PC-9 (cell line): ENCODE data around the gene CCDC201. TPM values are rescaled to one million over a fixed set of nuclear protein-coding genes. Genes with fewer than 3 reads are reported as not detected.

Experiments
- BruUV-seq: library from RNA; stranded (reverse); fragments of 400-500 nt; replicated peaks from 2 replicates; lab custom pipeline; 2021; lab: Mats Ljungman, UMichigan
- CTCF ChIA-PET: fragments of 300-600 bp; sonication (Branson Sonifier 250); formaldehyde crosslinking; loops from one replicate; lab custom pipeline; 2022; ENCODE audit warnings: antibody characterized with exemption; lab: Charles Lee
- POLR2A ChIA-PET: fragments of 300-600 bp; sonication (Branson Sonifier 250); formaldehyde crosslinking; loops from one replicate; lab custom pipeline; 2022; ENCODE audit warnings: antibody characterized with exemption; ENCODE audit not compliant: unreplicated experiment; lab: Charles Lee
- DNase-seq, 2 experiments: peaks; one replicate each; pipeline versions ENCODE4 v3.0.0 to v3.0.0-alpha.2; 2015 to 2022; ENCODE audit warnings: mixed read lengths in 1 of 2
- H2AFZ ChIP-seq: fragments of 200-600 bp; sonication (generic); 2 replicates; pipeline ENCODE4 v1.8.1; 2017; ENCODE audit warnings: antibody characterized with exemption
- H3F3A ChIP-seq: fragments of 200-600 bp; sonication (generic); 2 replicates; pipeline ENCODE4 v1.8.1; 2017; ENCODE audit warnings: antibody characterized with exemption, mild to moderate bottlenecking, low read depth; ENCODE audit not compliant: insufficient read depth
- H3K27ac ChIP-seq: fragments of 200-600 bp; sonication (generic); 2 replicates; pipeline ENCODE4 v1.6.1; 2016; ENCODE audit warnings: mixed run types
- H3K27me3 ChIP-seq: fragments of 200-600 bp; sonication (generic); 2 replicates; pipeline ENCODE4 v1.6.1; 2016; ENCODE audit warnings: low read depth, mixed run types; ENCODE audit not compliant: insufficient read depth
- H3K36me3 ChIP-seq: fragments of 200-600 bp; sonication (generic); 2 replicates; pipeline ENCODE4 v1.6.1; 2016; ENCODE audit warnings: low read depth, mixed run types
- H3K4me1 ChIP-seq: fragments of 200-600 bp; sonication (generic); replicated peaks from 2 replicates; pipeline ENCODE4 v1.6.1; 2016; ENCODE audit warnings: mixed run types; ENCODE audit not compliant: insufficient read depth
- H3K4me2 ChIP-seq: fragments of 200-600 bp; sonication (generic); 2 replicates; pipeline ENCODE4 v1.6.1; 2017; ENCODE audit warnings: mixed run types
- H3K4me3 ChIP-seq: fragments of 200-600 bp; sonication (generic); 2 replicates; pipeline ENCODE4 v1.6.1; 2016; ENCODE audit warnings: mixed run types
- H3K79me2 ChIP-seq: fragments of 200-600 bp; sonication (generic); 2 replicates; pipeline ENCODE4 v1.6.1; 2017; ENCODE audit warnings: low read depth, mixed run types
- H3K9me2 ChIP-seq: fragments of 200-600 bp; sonication (generic); 2 replicates; pipeline ENCODE4 v1.8.1; 2017; ENCODE audit warnings: mild to moderate bottlenecking; ENCODE audit not compliant: insufficient read depth
- H3K9me3 ChIP-seq: fragments of 200-600 bp; sonication (generic); 2 replicates; pipeline ENCODE4 v1.8.1; 2016; ENCODE audit warnings: low read depth; ENCODE audit not compliant: insufficient read depth
- H4K20me1 ChIP-seq: fragments of 200-600 bp; sonication (generic); 2 replicates; pipeline ENCODE4 v1.8.1; 2017; ENCODE audit not compliant: insufficient read depth
- EZH2 ChIP-seq: fragments of 200-600 bp; sonication (generic); IDR thresholded peaks from 2 replicates; pipeline ENCODE4 v1.8.0; 2017; ENCODE audit warnings: antibody characterized with exemption, low read depth
- intact Hi-C: fragments of 100-400 bp; cut with micrococcal nuclease; formaldehyde crosslinking; loops from one replicate; pipeline ENCODE4 v1.10.0; 2022; ENCODE audit not compliant: unreplicated experiment
- total RNA-seq: library from RNA; stranded (reverse); gene quantifications from 2 replicates; pipeline ENCODE4 v1.2.3, GENCODE V29; 2021
- TF ChIP-seq, protein P1 (sequence below): fragments of 200-600 bp; sonication (generic); conservative IDR thresholded peaks from 2 replicates; pipeline ENCODE4 v1.6.1; 2017; ENCODE audit warnings: mixed run types, antibody characterized with exemption, mild to moderate bottlenecking, moderate library complexity

Gene CCDC201
- total RNA-seq, 1 experiment from 2014 or later: not detected

- ChIA-PET POLR2A (no interaction called here), CTCF (interaction anchor here (1.2 kb wide), 1 partner anchor 23 kb away, joined by 3 read pairs; no protein-coding TSS in a partner anchor)
- Histone ChIP-seq H3K79me2 (no peaks in the 10 kb centered on the region), H3K36me3 (no peaks in the 10 kb centered on the region), H3K9me2 (no peaks in the 10 kb centered on the region), H3K27me3 (no peaks in the 10 kb centered on the region), H3K4me2 (no peak overlapping the region), H3K27ac (no peak overlapping the region), H3F3A (no peaks in the 10 kb centered on the region), H2AFZ (no peak overlapping the region), H3K9me3 (no peaks in the 10 kb centered on the region), H3K4me1 (peaks cover 4% of the 10 kb centered on the region; the same call in 1 of the 2 replicates), H3K4me3 (no peak overlapping the region), H4K20me1 (no peaks in the 10 kb centered on the region)
- DNase-seq: no peak
- TF ChIP-seq, protein P1, sequence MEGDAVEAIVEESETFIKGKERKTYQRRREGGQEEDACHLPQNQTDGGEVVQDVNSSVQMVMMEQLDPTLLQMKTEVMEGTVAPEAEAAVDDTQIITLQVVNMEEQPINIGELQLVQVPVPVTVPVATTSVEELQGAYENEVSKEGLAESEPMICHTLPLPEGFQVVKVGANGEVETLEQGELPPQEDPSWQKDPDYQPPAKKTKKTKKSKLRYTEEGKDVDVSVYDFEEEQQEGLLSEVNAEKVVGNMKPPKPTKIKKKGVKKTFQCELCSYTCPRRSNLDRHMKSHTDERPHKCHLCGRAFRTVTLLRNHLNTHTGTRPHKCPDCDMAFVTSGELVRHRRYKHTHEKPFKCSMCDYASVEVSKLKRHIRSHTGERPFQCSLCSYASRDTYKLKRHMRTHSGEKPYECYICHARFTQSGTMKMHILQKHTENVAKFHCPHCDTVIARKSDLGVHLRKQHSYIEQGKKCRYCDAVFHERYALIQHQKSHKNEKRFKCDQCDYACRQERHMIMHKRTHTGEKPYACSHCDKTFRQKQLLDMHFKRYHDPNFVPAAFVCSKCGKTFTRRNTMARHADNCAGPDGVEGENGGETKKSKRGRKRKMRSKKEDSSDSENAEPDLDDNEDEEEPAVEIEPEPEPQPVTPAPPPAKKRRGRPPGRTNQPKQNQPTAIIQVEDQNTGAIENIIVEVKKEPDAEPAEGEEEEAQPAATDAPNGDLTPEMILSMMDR: no peak
- TF ChIP-seq EZH2: no peak
- BruUV-seq: no TSS peak
- intact Hi-C loops: loop anchor here (5.0 kb wide), 1 partner anchor 1358 kb away; no protein-coding TSS in a partner anchor
Measured at GRCh38 chr7:45893996-45894664, 21.2 kb upstream of the CCDC201 start.

DNA sequence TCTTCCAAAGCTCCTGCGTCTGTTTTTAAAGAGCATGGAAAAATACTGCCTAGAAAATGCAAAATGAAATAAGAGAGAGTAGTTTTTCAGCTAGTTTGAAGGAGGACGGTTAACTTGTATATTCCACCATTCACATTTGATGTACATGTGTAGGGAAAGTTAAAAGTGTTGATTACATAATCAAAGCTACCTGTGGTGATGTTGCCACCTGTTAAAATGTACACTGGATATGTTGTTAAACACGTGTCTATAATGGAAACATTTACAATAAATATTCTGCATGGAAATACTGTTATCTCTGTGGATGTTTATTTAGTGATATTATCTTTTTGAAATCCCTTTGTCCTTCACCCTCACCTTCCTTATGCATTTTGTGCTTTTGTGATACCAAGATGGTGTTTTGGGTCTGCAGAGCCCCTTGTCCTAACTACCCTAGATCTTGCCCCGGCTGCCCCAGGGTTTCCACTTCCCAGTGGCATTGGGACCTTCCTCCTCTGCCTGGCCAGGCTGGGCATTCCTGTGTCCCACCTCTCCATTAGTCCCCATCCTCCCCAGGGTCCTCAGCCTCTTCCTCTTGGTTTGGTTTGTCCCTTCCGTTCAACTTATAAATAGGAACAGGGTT, 20.6 kb upstream of the CCDC201 start:
- Histone ChIP-seq H3K9me3 (no peaks in the 10 kb centered on the region), H3K27me3 (no peaks in the 10 kb centered on the region), H3K4me2 (no peak overlapping the region), H3F3A (no peaks in the 10 kb centered on the region), H3K36me3 (no peaks in the 10 kb centered on the region), H3K9me2 (no peaks in the 10 kb centered on the region), H3K4me1 (peaks cover 8% of the 10 kb centered on the region; the same call in 1 of the 2 replicates), H2AFZ (no peak overlapping the region), H3K27ac (no peak overlapping the region), H3K79me2 (no peaks in the 10 kb centered on the region), H3K4me3 (no peak overlapping the region), H4K20me1 (no peaks in the 10 kb centered on the region)
- no peak for TF ChIP-seq EZH2
- TF ChIP-seq, protein P1: no peak
- BruUV-seq: no TSS peak
- intact Hi-C loops: loop anchor here (5.0 kb wide), 1 partner anchor 1359 kb away; no protein-coding TSS in a partner anchor
- CTCF ChIA-PET: interaction anchor here (1.2 kb wide), 1 partner anchor 24 kb away, joined by 3 read pairs; no protein-coding TSS in a partner anchor
- POLR2A ChIA-PET: no interaction called here
- no peak for DNase-seq

GRCh38 chr7:45892407-45893035, 19.6 kb upstream of the CCDC201 start:
- BruUV-seq: no TSS peak
- H3K4me1 ChIP-seq: peaks cover 15% of the 10 kb centered on the region
- no peaks in the 10 kb centered on the region for H4K20me1 ChIP-seq
- POLR2A ChIA-PET: no interaction called here
- intact Hi-C loops: loop anchor here (5.0 kb wide), 1 partner anchor 1360 kb away; no protein-coding TSS in a partner anchor
- no peak overlapping the region for H3K4me2 ChIP-seq
- no peak overlapping the region for H3K27ac ChIP-seq
- CTCF ChIA-PET: interaction anchor here (1.2 kb wide), 1 partner anchor 25 kb away, joined by 3 read pairs; no protein-coding TSS in a partner anchor
- no peaks in the 10 kb centered on the region for H3F3A ChIP-seq
- H2AFZ ChIP-seq: no peak overlapping the region
- peaks cover 6% of the 10 kb centered on the region; the same call in 1 of the 2 replicates for H3K79me2 ChIP-seq
- no peak overlapping the region for H3K4me3 ChIP-seq
- TF ChIP-seq EZH2: no peak
- TF ChIP-seq, protein P1: no peak
- H3K9me3 ChIP-seq: no peaks in the 10 kb centered on the region
- no peaks in the 10 kb centered on the region for H3K9me2 ChIP-seq
- no peak for DNase-seq
- H3K27me3 ChIP-seq: no peaks in the 10 kb centered on the region
- no peaks in the 10 kb centered on the region for H3K36me3 ChIP-seq
